ENCODE results near the gene CCDC88B.

CCDC88B gene

DNA sequence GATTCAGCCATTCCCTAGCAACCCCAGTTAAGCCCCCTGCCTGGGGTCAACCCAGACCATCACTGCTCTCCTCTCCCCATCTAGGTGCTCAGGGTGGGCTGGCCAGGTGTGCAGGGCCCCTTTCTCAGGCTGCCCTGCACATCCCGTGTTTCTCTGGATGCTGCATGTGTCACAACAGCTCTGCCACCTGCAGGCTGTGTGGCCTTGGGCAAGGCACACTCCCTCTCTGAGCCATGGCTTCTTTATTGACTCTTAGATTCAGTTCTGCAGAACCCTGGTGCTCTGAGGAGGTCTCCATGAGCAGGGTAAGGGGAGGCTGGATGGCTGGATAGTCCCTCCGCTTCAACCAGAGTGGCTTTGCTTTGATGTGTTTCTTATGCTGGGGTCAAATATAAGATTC, 43.6 kb downstream of the CCDC88B start:
- TF ChIP-seq, protein P1, sequence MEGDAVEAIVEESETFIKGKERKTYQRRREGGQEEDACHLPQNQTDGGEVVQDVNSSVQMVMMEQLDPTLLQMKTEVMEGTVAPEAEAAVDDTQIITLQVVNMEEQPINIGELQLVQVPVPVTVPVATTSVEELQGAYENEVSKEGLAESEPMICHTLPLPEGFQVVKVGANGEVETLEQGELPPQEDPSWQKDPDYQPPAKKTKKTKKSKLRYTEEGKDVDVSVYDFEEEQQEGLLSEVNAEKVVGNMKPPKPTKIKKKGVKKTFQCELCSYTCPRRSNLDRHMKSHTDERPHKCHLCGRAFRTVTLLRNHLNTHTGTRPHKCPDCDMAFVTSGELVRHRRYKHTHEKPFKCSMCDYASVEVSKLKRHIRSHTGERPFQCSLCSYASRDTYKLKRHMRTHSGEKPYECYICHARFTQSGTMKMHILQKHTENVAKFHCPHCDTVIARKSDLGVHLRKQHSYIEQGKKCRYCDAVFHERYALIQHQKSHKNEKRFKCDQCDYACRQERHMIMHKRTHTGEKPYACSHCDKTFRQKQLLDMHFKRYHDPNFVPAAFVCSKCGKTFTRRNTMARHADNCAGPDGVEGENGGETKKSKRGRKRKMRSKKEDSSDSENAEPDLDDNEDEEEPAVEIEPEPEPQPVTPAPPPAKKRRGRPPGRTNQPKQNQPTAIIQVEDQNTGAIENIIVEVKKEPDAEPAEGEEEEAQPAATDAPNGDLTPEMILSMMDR (conservative IDR thresholded peaks at IDR 0.05; ENCODE audit: low read depth, low read length): no peak
- H3K4me3 ChIP-seq (ENCODE audit: low read length): no peak overlapping the region
- no peak for DNase-seq (ENCODE audit: low read depth)

DNA sequence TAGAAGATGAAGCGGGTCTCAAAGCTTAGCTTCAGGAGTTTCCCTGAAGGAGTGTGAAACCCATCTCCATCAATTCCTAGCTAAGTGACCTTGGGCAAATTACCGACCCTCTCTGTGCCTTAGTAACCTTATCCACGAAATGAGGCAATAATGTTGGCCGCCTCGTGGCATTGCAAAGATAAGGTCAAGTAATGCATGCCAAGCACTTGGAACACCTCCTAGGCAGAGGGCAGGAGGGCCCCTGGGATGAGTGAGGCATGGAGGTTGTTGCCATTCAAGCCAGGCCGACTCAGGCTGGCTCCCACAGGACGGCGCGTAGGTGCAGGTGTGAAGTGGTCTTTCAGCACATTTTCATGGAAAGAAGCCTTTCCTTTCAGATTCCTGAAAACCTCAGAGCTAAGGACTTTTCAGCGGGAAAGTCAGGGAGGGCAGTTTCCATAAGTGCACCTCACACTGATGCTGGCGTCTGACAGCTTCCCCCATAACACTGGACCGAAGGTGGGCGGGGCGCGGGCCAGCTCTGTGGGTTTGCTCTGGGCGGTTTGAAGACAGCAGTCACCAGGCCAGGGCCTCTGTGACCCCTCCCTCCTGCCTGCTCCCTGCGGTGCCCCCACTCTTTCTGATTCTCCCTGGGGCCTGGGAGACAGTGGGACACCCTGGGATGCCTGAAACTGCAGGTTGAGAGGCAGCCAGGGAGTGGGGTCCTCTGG, 44.2 kb downstream of the CCDC88B start:
- H3K4me3 ChIP-seq (ENCODE audit: low read length): no peak overlapping the region
- TF ChIP-seq, protein P1 (conservative IDR thresholded peaks at IDR 0.05; ENCODE audit: low read depth, low read length): no peak
- DNase-seq (ENCODE audit: low read depth): no peak

DNA sequence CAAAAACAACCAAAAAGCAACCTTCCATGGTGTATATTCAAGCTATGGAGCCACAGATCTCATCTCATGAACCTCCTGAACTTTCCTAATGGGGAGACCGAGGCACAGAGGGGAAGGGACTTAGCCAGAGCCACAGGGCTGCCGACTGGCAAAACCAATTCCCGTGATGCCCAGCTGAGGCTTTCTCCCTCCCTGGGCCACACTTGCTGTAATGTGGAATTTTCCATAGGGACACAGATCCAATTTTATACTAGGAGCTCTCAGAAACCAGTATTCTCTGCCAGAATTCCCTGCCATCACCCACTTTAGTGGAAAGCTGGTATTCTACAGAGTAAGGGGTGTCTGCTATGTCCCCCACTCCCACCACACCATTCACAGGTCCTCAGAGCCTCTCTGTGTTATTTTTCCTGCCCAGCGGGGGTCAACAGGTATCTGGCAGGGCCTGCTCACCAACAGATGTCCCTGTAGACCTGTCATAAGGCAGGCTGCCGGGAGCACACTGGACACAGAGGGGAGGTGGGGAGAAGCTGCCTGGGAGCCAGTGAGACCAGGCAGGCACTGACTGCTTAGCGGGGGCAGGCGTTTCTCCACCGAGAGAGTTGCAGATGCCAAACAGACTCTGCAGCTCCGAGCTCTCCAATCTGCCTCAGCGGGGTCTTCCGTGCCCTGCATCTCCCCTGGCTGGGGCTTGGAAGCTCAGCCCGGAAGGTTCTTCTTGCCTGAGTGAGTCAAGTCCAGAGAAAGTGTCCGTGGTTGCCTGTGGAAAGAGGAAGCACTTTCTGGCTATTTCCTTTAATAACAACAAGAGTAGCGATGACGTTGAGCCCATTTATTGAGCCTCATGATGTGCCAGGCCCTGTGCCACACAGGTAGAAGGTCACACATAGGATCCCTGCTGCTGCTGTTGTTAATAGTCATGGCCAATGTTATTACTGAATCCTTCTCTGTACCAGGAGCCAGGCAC, 45.3 kb downstream of the CCDC88B start:
- H3K4me3 ChIP-seq (ENCODE audit: low read length): no peak overlapping the region
- DNase-seq (ENCODE audit: low read depth): no peak
- TF ChIP-seq, protein P1 (conservative IDR thresholded peaks at IDR 0.05; ENCODE audit: low read depth, low read length): no peak

DNA sequence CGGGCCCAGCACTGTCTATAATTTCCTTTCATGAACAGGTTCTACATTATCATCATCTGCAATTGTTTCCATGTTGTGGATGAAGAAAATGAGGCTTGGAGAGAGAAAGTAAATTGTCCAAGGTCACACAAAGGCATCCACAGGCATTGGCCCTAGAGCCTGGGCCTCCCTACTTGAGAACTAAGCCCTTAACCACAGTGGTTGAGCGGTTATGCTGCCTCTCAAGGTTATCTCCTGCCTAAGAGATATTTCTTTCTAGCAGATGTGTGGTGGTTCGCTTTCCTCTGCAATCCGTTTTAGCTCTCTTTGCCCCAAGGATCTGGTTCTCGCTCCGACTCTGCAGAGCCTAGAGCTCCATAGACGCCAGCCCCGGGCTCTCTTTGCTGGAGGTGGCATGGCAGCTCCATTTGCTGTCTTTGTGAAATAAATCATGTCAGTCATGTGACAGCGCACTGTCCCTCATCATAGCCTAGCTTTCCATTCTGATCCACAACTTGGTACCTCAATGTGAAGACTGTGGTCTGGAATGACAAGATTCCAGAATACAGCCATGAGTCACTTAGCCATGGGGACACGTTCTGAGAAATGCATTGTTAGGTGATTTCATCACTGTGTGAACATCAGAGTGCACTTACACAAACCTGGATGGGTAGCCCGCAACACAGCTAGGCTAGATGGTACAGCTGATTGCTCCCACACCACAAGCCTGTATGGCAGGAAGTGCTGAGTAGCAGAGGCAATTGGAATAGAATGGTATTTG, 46.1 kb downstream of the CCDC88B start:
- DNase-seq (ENCODE audit: low read depth): no peak
- no peak overlapping the region for H3K4me3 ChIP-seq (ENCODE audit: low read length)
- TF ChIP-seq, protein P1 (conservative IDR thresholded peaks at IDR 0.05; ENCODE audit: low read depth, low read length): no peak

GRCh38 chr11:64387916-64388315, 47.9 kb downstream of the CCDC88B start:
- H3K4me3 ChIP-seq (ENCODE audit: low read length): no peak overlapping the region
- TF ChIP-seq, protein P1 (conservative IDR thresholded peaks at IDR 0.05; ENCODE audit: low read depth, low read length): no peak
- no peak for DNase-seq (ENCODE audit: low read depth)

- no peak for DNase-seq (ENCODE audit: low read depth)
- TF ChIP-seq, protein P1 (conservative IDR thresholded peaks at IDR 0.05; ENCODE audit: low read depth, low read length): no peak
- H3K4me3 ChIP-seq (ENCODE audit: low read length): no peak overlapping the region
Measured at GRCh38 chr11:64388894-64389293, 48.9 kb downstream of the CCDC88B start.

Data from retinal pigment epithelial cell (primary cell).